H1 (cell line): ENCODE results near the gene ATXN2. TPM values are rescaled to one million over a fixed set of nuclear protein-coding genes. Genes with fewer than 3 reads are reported as not detected.

Experiments
- CTCF ChIA-PET: fragments of 300-600 bp; sonication (Branson Sonifier 250); formaldehyde crosslinking; loops from one replicate; lab custom pipeline; 2021; ENCODE audit not compliant: partially characterized antibody; lab: Charles Lee
- POLR2A ChIA-PET: fragments of 300-600 bp; sonication (Branson Sonifier 250); formaldehyde crosslinking; loops from one replicate; lab custom pipeline; 2021; ENCODE audit warnings: inconsistent platforms; ENCODE audit not compliant: partially characterized antibody; lab: Charles Lee
- DNase-seq, 2 experiments: peaks; one replicate each; pipeline versions ENCODE4 v3.0.0 to v3.0.0-alpha.2; 2010 to 2022; ENCODE audit warnings: low spot score in 2 of 2, low read depth in 1 of 2, mixed read lengths in 1 of 2
- FAIRE-seq: peaks from 2 replicates; lab custom pipeline; 2011; peaks lifted over from hg19 to GRCh38; lab: Jason Lieb, UNC
- H2AFZ ChIP-seq: 2 replicates; pipeline ENCODE4 v1.8.1; 2012; ENCODE audit warnings: low read length, inconsistent platforms
- H2AK5ac ChIP-seq: 2 replicates; pipeline ENCODE4 v1.6.1; 2013; ENCODE audit warnings: low read depth, low read length
- H2BK120ac ChIP-seq: replicated peaks from 2 replicates; pipeline ENCODE3; 2013; ENCODE audit warnings: low read depth, low read length, inconsistent platforms
- H2BK12ac ChIP-seq: 2 replicates; pipeline ENCODE4 v1.6.1; 2013; ENCODE audit warnings: low read depth, low read length
- H2BK15ac ChIP-seq: 2 replicates; pipeline ENCODE4 v1.6.1; 2013; ENCODE audit warnings: low read length
- H2BK20ac ChIP-seq: 2 replicates; pipeline ENCODE4 v1.6.1; 2013; ENCODE audit warnings: low read length
- H2BK5ac ChIP-seq: 2 replicates; pipeline ENCODE4 v1.6.1; 2013; ENCODE audit warnings: low read depth, low read length
- H3K14ac ChIP-seq: 2 replicates; pipeline ENCODE4 v1.6.1; 2013; ENCODE audit warnings: inconsistent platforms; ENCODE audit not compliant: insufficient read length
- H3K18ac ChIP-seq: 2 replicates; pipeline ENCODE4 v1.6.1; 2013; ENCODE audit warnings: low read length; ENCODE audit errors: extremely low read depth
- H3K23ac ChIP-seq: 2 replicates; pipeline ENCODE4 v1.6.1; 2013; ENCODE audit warnings: inconsistent platforms; ENCODE audit not compliant: insufficient read length
- H3K23me2 ChIP-seq: 2 replicates; pipeline ENCODE4 v1.6.1; 2013; ENCODE audit warnings: low read depth, low read length
- H3K27ac ChIP-seq: 2 replicates; pipeline ENCODE4 v1.6.1; 2011; ENCODE audit warnings: low read depth, low read length, inconsistent platforms
- H3K27me3 ChIP-seq, 4 experiments: replicated peaks in 1 of 4; 1 replicate in 1 of 4; 2 replicates in 3 of 4; pipeline versions ENCODE4 v1.6.1 to v1.8.1; 2011 to 2013; ENCODE audit warnings: low read length in 3 of 4, mild to moderate bottlenecking in 3 of 4, inconsistent platforms in 2 of 4, mixed read lengths in 2 of 4, moderate library complexity in 1 of 4; ENCODE audit not compliant: control insufficient read depth in 3 of 4, insufficient read depth in 3 of 4; ENCODE audit errors: extremely low read depth in 1 of 4
- H3K36me3 ChIP-seq, 4 experiments: 2 replicates each; pipeline versions ENCODE4 v1.6.1 to v1.8.1; 2011 to 2013; ENCODE audit warnings: mild to moderate bottlenecking in 4 of 4, low read length in 3 of 4, moderate library complexity in 2 of 4, control low read depth in 1 of 4, inconsistent platforms in 1 of 4; ENCODE audit not compliant: insufficient read depth in 4 of 4, control insufficient read depth in 2 of 4
- H3K4ac ChIP-seq: replicated peaks from 2 replicates; pipeline ENCODE3; 2013; ENCODE audit warnings: low read length, low read depth, mixed read lengths, inconsistent platforms; ENCODE audit not compliant: insufficient read length
- H3K4me1 ChIP-seq, 4 experiments: replicated peaks in 1 of 4; 1 replicate in 1 of 4; 2 replicates in 3 of 4; pipeline versions ENCODE4 v1.6.1 to v1.8.1; 2011 to 2013; ENCODE audit warnings: low read length in 3 of 4, inconsistent platforms in 2 of 4, mixed read lengths in 1 of 4; ENCODE audit not compliant: insufficient read depth in 4 of 4, control insufficient read depth in 3 of 4
- H3K4me2 ChIP-seq, 2 experiments: 2 replicates each; pipeline versions ENCODE4 v1.6.1 to v1.8.1; 2011 to 2013; ENCODE audit warnings: low read depth in 2 of 2, low read length in 2 of 2, control low read depth in 1 of 2, inconsistent platforms in 1 of 2, mild to moderate bottlenecking in 1 of 2; ENCODE audit not compliant: insufficient read depth in 1 of 2
- H3K4me3 ChIP-seq, 4 experiments: fragments of 200-600, 300-600 bp in 1 of 4; sonication (generic), shearing (Covaris generic), sonication (Bioruptor Twin) in 1 of 4; 2 replicates each; pipeline versions ENCODE4 v1.5.1 to v1.8.1; 2011 to 2016; ENCODE audit warnings: low read length in 4 of 4, low read depth in 3 of 4, control low read depth in 2 of 4, inconsistent platforms in 2 of 4, mild to moderate bottlenecking in 2 of 4, mixed read lengths in 1 of 4, moderate library complexity in 1 of 4; ENCODE audit not compliant: insufficient read depth in 2 of 4; ENCODE audit errors: extremely low read depth in 1 of 4
- H3K56ac ChIP-seq: replicated peaks from 2 replicates; pipeline ENCODE3; 2013; ENCODE audit warnings: low read depth, mild to moderate bottlenecking, mixed read lengths, low read length, inconsistent platforms; ENCODE audit not compliant: insufficient read length
- H3K79me1 ChIP-seq: 2 replicates; pipeline ENCODE4 v1.6.1; 2013; ENCODE audit warnings: low read depth, low read length, control low read depth
- H3K79me2 ChIP-seq, 2 experiments: 2 replicates each; pipeline versions ENCODE4 v1.6.1 to v1.8.1; 2012 to 2013; ENCODE audit warnings: low read length in 2 of 2, mild to moderate bottlenecking in 2 of 2, inconsistent platforms in 1 of 2; ENCODE audit not compliant: insufficient read depth in 2 of 2, control insufficient read depth in 1 of 2
- H3K9ac ChIP-seq, 4 experiments: replicated peaks in 1 of 4; 1 replicate in 1 of 4; 2 replicates in 3 of 4; pipeline versions ENCODE4 v1.6.1 to v1.8.1; 2011 to 2013; ENCODE audit warnings: low read depth in 3 of 4, low read length in 3 of 4, control low read depth in 2 of 4, mild to moderate bottlenecking in 2 of 4, moderate library complexity in 2 of 4, inconsistent platforms in 1 of 4; ENCODE audit errors: extremely low read depth in 1 of 4
- H3K9me3 ChIP-seq, 2 experiments: 2 replicates each; pipeline versions ENCODE4 v1.6.1 to v1.8.1; 2012 to 2013; ENCODE audit warnings: mild to moderate bottlenecking in 2 of 2, moderate library complexity in 2 of 2, control low read depth in 1 of 2, inconsistent platforms in 1 of 2, low read depth in 1 of 2, low read length in 1 of 2, mixed read lengths in 1 of 2; ENCODE audit not compliant: insufficient read depth in 2 of 2
- H4K20me1 ChIP-seq, 2 experiments: replicated peaks in 1 of 2; 2 replicates each; pipeline versions ENCODE3 to v1.8.1; 2011 to 2013; ENCODE audit warnings: inconsistent platforms in 2 of 2, low read length in 2 of 2, mild to moderate bottlenecking in 1 of 2; ENCODE audit not compliant: insufficient read depth in 2 of 2, control insufficient read depth in 1 of 2
- H4K5ac ChIP-seq: 2 replicates; pipeline ENCODE4 v1.6.1; 2013; ENCODE audit warnings: low read length, low read depth, mixed read lengths, inconsistent platforms; ENCODE audit not compliant: insufficient read length
- H4K8ac ChIP-seq: 2 replicates; pipeline ENCODE4 v1.8.0; 2013; ENCODE audit warnings: mild to moderate bottlenecking, moderate library complexity, low read length, inconsistent platforms; ENCODE audit not compliant: insufficient read depth; ENCODE audit errors: extremely low read depth
- H4K91ac ChIP-seq: replicated peaks from 2 replicates; pipeline ENCODE3; 2013; ENCODE audit warnings: low read length, mixed read lengths, inconsistent platforms; ENCODE audit not compliant: insufficient read length
- BACH1 ChIP-seq: IDR thresholded peaks from 2 replicates; pipeline ENCODE4 v1.6.1; 2012; ENCODE audit warnings: low read length, improper control_type of control experiment
- KDM5A ChIP-seq: fragments of 200-600 bp; IDR thresholded peaks from 2 replicates; pipeline ENCODE4 v1.7.1; 2012; ENCODE audit warnings: mild to moderate bottlenecking, low read length, inconsistent platforms, mixed read lengths
- RXRA ChIP-seq: IDR thresholded peaks from 2 replicates; pipeline ENCODE4 v1.6.1; 2011; ENCODE audit warnings: low read depth, mild to moderate bottlenecking, low read length, moderate library complexity; ENCODE audit not compliant: insufficient read depth
- ZNF274 ChIP-seq: IDR thresholded peaks from 2 replicates; pipeline ENCODE4 v1.7.0; 2012; ENCODE audit warnings: low read length, borderline replicate concordance; ENCODE audit errors: extremely low read depth
- WGBS, 2 experiments: shearing (Covaris generic) in 1 of 2; methylation state at CpG; one replicate each; pipeline versions ENCODE4 v1.1.6 to v1.1.7; 2013 to 2015; ENCODE audit warnings: low lambda C conversion rate in 2 of 2, mixed read lengths in 2 of 2, inconsistent platforms in 1 of 2, low coverage in 1 of 2, missing lambda C conversion rate in 1 of 2; ENCODE audit not compliant: insufficient replicate concordance in 2 of 2, insufficient coverage in 1 of 2, insufficient read length in 1 of 2; ENCODE audit errors: extremely low coverage in 1 of 2, missing lambda C conversion rate in 1 of 2; 5-methylcytosine and 5-hydroxymethylcytosine counted together
- polyA plus RNA-seq, 7 experiments: library from polyadenylated mRNA; depleted of rRNA in 3 of 7; stranded (reverse) in 5 of 7; unstranded in 2 of 7; fragments of >200 nt in 5 of 7; fragments of 200-250 nt in 2 of 7; gene quantifications; 1 replicate in 5 of 7; 2 replicates in 1 of 7; 4 replicates in 1 of 7; pipeline versions ENCODE4 v1.2.1 to v1.2.3, GENCODE V29; 2011 to 2013; ENCODE audit warnings: missing spikeins in 2 of 7, mixed read lengths in 2 of 7
- total RNA-seq: library from RNA; stranded (reverse); fragmentation: NEBNext Ultra II Directional; extraction: Animal tissue kit (Norgen Biotek cat#: 25700); gene quantifications from 2 replicates; pipeline ENCODE4 v1.2.1, GENCODE V29; 2021

The ATXN2 gene
- total and polyA plus RNA-seq, 2 of the 8 experiments (the other 6 are each of a cell fraction or from before 2014, with no cell fraction given) = 46.6 to 80.7 TPM

- Histone ChIP-seq H2AK5ac (no peak overlapping the region), H2BK15ac (no peak overlapping the region), H3K4ac (no peak overlapping the region), H3K23me2 (no peaks in the 10 kb centered on the region), H3K56ac (no peak overlapping the region), H4K20me1 (peaks cover 9 to 18% of the 10 kb centered on the region in 2 experiments), H2BK5ac (no peak overlapping the region), H3K14ac (no peak overlapping the region), H3K36me3 (peaks cover 0 to 18% (median 7%) of the 10 kb centered on the region in 4 experiments; a peak in 3 of 8 replicates), H3K18ac (no peak overlapping the region), H4K5ac (no peak overlapping the region), H3K4me1 (peaks cover 11 to 26% (median 18%) of the 10 kb centered on the region in 4 experiments; a peak in 6 of 7 replicates), H4K91ac (no peak overlapping the region), H3K79me1 (peaks cover 11% of the 10 kb centered on the region; the same call in 1 of the 2 replicates), H3K4me3 (no peak overlapping the region), H3K79me2 (peaks cover 11 to 65% of the 10 kb centered on the region in 2 experiments; a peak in 3 of 4 replicates), H3K4me2 (no peak overlapping the region), H3K23ac (no peak overlapping the region), H4K8ac (no peak overlapping the region), H2AFZ (no peak overlapping the region), H3K27ac (no peak overlapping the region), H3K9ac (no peak overlapping the region), H2BK20ac (no peak overlapping the region), H3K27me3 (no peaks in the 10 kb centered on the region), H2BK120ac (no peak overlapping the region), H3K9me3 (no peaks in the 10 kb centered on the region), H2BK12ac (no peak overlapping the region)
- DNase-seq = no peak
- POLR2A ChIA-PET = interaction anchor here (1.7 kb wide), 1 partner anchor 19 kb away, joined by 3 read pairs; no protein-coding TSS in a partner anchor
- WGBS, 2 experiments = 100% methylated on average over 2 of the region's 2 CpGs; no CpG with 5 or more reads in 1 of the 2 experiments
- CTCF ChIA-PET = no interaction called here
- FAIRE-seq = no peak
- TF ChIP-seq KDM5A = no peak
- TF ChIP-seq ZNF274 = no peak
- TF ChIP-seq BACH1 = no peak
- TF ChIP-seq RXRA = no peak
Observed at GRCh38 chr12:111417290-111417689, 181.8 kb downstream of the ATXN2 start.
